ENCODE data around the gene ITGAD.

- TF ChIP-seq CTCF (IDR thresholded peaks at IDR 0.05) (peak; percentile 53), EZH2 (IDR thresholded peaks at IDR 0.05; ENCODE audit: borderline replicate concordance, insufficient read depth, low read depth, low read length, poor library complexity, severe bottlenecking) (no peak)
These were observed 62.6 kb downstream of the ITGAD start for GRCh38 chr16:31455601-31456314.
